GM19240 (cell line): ENCODE results near the gene ZNF124.

Experiments
- DNase-seq: peaks from one replicate; pipeline ENCODE4 v3.0.0; 2011; ENCODE audit warnings: low spot score; ENCODE audit not compliant: insufficient read length

The ZNF124 gene

DNA sequence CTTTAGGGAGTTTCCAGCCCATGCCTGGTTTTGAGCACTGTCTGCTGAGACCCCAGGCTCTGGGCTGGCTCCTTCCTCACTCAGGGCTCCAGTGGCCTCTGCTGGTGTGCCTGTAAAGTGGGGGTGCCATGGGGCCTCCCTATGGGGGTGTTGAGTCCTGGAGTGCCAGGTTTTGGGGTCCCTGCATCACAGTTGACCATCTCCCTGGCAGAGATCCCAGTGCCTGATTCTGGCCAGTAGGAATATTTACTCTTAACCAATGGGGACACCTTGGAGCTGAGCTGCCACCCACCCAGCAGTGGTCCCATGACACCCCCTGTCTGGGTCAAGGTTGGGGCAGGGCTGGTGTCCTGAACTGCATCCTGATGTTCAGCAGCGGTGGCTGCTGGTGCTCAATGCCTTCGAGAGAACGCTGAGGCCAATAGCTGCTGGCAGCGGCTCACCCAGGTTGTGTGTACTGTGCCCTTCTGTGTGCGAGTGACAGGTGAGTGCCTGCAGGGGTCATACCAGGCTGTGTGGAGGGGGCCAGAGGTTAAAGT, 58.0 kb downstream of the ZNF124 start:
- no peak for DNase-seq

- DNase-seq: no peak
Observed at GRCh38 chr1:247113094-247113497, 58.7 kb downstream of the ZNF124 start.

DNA sequence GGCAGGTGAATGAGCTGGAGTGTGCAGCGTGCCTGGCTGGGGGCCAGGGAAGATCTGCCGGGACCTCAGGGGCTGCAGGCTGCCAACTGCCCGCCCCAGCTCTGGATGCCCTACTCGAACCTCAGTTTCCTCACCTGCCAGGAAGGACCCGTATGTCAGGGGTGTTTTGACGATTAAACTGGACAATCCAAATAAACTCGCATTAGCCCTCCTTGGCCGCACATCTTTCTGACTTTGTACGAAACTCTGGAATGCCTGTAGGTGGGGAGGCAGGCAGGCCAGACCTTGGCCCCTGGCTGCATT, 59.4 kb downstream of the ZNF124 start:
- DNase-seq: no peak

GRCh38 chr1:247111700-247112478, 59.9 kb downstream of the ZNF124 start:
- DNase-seq: no peak

DNA sequence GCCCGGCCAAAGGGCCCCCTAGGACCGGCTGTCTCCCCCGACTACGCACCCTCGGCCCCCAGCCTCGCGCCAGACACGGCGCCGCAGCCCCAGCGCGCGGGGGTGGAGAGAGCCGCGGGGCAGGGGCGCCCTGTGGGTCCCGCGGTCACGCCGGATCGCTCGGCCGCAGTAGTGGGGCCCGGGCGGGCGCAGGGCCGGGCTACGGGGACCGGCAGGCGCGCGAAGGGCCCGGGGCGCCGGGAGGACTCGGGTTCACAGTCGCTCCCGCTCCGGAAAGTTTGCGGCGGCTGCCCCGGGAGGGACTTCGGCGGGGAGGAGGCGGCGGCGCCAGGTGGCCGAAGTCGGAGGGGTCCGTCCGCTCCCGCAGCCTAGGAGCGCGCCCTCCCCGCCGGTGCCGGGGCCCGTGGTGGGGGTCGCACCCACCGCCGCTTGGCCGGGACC, 60.5 kb downstream of the ZNF124 start:
- DNase-seq: no peak

- no peak for DNase-seq
Observed at GRCh38 chr1:247110627-247111258, 61.1 kb downstream of the ZNF124 start.

- DNase-seq: no peak
Observed at GRCh38 chr1:247107694-247108093, 64.1 kb downstream of the ZNF124 start.

- DNase-seq: no peak
Observed at GRCh38 chr1:247105966-247106365, 65.9 kb downstream of the ZNF124 start.
